Mucosa of gallbladder (tissue), 1 donor: ENCODE results near the gene EIF3B. TPM values are rescaled to one million over a fixed set of nuclear protein-coding genes. Genes with fewer than 3 reads are reported as not detected.
"Not testable (repeated sequence)": the region's sequence is repeated elsewhere in the genome, so short reads cannot be mapped to it uniquely, and the experiment has no call there.

Experiments used
- DNase-seq: peaks from one replicate; pipeline ENCODE4 v3.0.0-alpha.2; 2020; ENCODE audit warnings: low spot score
- total RNA-seq: library from RNA; stranded (reverse); gene quantifications from one replicate; pipeline ENCODE4 v1.2.1, GENCODE V29; 2021
- donor health status: DM: no; HTN: no; CAD: no.

Gene EIF3B
- total RNA-seq, 1 donor from 2014 or later = 94.7 TPM

- no peak for DNase-seq
Observed at GRCh38 chr7:2376351-2377154, 21.9 kb downstream of the EIF3B start.

DNA sequence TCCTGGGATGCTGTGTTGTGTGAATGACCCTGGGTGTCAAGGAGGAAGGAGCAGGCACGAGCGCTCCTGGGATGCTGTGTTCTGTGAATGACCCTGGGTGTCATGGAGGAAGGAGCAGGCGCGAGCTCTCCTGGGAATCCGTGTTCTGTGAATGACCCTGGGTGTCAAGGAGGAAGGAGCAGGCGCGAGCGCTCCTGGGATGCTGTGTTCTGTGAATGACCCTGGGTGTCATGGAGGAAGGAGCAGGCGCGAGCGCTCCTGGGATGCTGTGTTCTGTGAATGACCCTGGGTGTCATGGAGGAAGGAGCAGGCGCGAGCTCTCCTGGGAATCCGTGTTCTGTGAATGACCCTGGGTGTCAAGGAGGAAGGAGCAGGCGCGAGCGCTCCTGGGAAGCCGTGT is 22.9 kb downstream of the EIF3B start:
- not testable (repeated sequence) for DNase-seq

DNA sequence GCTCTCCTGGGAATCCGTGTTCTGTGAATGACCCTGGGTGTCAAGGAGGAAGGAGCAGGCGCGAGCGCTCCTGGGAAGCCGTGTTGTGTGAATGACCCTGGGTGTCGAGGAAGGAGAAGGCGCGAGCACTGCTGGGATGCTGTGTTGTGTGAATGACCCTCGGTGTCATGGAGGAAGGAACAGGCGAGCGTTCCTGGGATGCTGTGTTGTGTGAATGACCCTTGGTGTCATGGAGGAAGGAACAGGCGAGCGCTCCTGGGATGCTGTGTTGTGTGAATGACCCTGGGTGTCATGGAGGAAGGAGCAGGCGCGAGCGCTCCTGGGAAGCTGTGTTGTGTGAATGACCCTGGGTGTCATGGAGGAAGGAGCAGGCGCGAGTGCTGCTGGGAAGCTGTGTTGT is 23.5 kb downstream of the EIF3B start:
- not testable (repeated sequence) for DNase-seq

DNA sequence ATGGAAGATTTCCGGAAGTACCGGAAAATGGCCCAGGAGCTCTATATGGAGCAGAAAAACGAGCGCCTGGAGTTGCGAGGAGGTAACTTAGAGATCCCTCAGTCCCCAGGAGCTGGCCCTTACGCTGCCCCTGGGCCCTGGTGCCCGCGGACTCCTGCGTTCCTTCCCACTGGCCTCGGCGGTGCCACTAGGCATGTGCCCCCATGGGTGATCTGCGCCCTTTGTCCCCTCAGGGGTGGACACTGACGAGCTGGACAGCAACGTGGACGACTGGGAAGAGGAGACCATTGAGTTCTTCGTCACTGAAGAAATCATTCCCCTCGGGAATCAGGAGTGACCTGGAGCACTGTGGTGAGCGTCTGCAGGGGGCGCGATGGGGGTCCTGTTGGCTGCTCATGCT is 24.5 kb downstream of the EIF3B start:
- DNase-seq = no peak

DNA sequence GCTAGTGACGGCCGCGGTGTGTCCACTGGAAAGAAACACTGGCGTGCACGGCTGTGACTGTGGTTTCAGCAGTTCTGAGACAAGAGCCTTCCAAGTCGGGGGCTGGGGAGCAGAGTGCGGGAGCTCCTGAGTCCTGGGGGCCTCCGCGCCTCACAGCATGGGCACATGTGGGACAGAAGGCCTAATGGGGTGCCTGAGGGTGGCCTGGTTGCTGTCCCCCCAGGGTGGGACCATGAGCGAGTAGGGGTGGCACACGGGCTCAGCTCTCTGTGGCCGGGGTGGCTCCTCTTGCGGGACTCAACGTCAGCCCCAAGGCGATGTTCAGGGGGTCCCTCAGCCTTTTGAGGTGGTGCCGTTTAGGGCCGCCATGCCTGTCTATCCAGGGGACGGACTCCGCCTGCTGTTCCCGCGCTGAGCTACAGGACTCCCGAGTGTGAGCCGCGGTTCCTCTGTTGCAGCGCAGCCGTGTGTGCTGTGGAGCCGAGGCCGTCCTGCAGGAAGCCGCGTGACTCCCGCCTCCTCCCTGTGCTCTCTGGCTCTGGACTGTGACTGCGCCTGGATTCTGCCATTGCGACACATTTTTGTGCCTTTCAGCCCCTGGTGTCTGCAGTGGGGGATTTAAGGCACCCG is 25.3 kb downstream of the EIF3B start:
- DNase-seq = no peak

GRCh38 chr7:2380461-2380860 is 25.8 kb downstream of the EIF3B start:
- DNase-seq = no peak

GRCh38 chr7:2381227-2381626 is 26.6 kb downstream of the EIF3B start:
- DNase-seq = no peak

DNA sequence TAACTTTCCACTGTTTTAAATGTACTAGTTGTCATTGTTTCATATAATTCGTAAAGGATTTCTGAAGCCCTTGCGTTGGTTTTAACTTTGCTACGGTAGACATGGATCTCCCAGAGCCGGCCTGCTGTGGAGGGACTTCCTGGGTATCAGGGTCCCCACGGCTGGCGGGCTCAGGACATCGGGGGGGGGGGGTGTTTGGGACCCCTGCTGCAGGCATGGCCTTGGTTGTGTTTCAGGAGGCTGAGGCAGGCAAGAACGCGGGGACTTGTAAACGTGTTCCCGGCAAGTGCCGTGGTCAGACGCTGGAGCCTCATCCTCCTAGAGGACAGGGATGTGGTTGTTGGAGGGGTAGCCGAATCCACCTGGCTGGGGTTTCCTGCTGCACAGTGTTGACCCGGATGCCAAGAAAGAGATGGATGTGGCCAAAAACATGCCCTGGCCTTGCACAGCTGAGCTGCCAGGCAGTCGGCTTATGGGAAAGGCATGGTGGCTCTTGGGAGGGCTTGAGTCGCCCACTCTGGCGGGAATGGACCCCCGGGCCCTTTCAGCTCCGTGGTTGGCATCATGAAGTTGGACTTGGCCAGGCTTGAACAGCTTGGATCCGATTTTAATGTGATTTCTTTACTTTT is 27.4 kb downstream of the EIF3B start:
- DNase-seq = no peak

- no peak for DNase-seq
Observed at GRCh38 chr7:2383543-2384274, 29.1 kb downstream of the EIF3B start.

DNA sequence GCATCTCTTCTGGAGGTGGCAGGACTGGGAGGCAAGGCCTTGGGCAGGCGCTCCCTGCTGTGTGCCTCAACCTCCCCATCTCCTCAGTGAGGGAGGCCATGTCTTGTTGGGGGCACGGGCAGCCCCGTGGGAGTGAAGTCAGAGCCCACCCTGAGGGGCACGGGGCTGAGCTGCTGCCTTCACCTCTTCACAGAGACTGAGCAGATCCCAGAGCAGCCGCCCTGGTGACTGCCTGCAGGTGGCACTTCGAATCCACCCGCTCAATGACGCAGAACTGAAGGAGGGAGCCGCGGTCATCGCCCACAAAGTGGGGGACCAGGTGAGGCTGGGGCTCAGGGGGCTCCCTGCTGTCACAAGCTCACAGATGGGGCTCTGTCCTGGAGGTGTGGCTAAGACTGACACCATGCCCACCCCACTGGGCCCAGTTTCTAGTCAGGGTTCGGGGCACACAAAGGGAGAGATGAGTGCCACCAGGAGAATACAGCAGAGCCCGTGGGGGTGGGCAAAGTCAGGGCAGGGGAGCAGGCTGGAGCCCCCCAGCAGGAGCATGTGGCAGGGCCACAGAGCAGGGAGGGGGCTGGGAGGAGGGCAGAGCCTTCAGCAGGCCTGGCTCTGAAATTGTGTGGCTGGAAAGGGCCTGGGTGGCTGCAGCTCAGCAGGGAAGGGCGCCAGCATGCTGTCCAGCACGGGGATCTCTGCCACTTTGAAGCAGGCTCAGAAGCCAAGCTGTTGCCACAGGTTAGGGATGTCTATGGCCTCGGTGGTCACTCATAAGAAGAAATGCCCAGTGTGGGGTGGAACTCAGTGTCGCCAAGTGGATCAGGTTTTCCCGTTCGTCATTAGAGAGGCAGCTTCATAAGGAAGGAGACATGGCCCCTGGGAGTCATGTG is 30.0 kb downstream of the EIF3B start:
- DNase-seq = no peak

- DNase-seq = not testable (repeated sequence)
Observed at GRCh38 chr7:2386122-2386521, 31.5 kb downstream of the EIF3B start.

DNA sequence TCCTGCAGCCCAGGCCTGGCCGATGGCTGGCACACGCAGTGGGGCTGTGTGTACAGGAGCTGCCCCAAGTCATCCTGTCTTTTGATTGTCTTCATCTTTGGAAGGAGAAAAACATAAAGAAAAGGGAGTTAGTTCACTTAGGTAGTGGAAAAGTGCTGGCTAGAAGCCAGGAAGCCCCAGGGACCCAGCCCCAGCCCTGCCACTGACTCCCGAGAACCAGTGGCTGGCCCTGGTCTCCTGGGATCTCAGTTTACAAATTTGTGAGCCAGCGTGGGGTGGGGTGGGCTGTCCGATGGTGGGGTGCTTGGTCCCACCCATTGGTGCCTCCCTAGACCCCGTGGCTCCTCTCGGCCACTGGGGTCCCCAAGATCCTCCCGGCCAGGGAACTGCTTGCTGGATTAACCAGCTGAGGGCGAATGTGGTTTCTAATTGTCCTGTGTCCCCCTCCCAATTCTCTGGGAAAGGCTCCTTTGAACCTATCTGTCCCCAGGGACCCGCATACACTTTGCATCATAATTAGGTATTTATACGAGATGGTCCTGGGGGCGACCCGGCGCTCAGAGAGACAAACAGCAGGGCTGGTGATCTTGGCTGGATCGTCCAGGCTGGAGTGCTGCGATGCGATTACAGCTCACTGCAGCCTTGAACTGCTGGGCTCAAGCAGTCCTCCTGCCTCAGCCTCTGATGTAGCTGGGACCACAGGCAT is 32.5 kb downstream of the EIF3B start:
- no peak for DNase-seq

DNA sequence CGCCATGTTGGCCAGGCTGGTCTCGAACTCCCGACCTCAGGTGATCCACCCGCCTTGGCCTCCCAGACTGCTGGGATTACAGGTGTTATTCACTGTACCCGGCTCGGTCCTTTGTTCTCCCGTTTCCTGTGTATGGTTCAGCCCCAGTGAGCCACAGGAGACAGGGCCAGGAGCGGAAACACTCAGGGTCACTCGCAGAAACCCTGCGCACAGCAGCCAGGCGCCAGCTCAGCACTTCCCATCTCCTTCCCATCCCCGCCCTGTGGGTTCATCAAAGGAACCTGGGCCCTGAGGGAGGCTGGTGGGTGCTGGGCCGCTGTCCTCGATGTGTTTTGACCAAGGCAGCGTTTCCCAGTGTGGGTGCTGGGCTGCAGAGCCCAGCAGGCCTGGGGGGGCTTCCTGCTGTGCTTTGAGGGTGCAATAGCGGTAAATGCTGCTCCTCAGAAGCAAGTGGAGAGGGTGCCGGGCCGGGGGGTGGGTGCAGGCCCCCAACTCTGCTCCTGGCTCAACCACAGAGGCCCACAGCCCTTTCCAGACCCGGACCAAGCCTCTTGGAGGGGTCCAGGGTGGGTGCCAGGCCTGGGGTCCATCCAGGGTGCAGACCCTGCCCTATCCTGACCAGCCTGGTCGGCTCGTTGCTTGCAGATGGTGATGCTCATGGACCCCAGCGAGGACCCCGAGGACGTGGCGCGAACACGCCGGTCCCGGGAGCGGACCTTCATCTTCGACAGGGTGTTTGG is 33.4 kb downstream of the EIF3B start:
- no peak for DNase-seq

DNA sequence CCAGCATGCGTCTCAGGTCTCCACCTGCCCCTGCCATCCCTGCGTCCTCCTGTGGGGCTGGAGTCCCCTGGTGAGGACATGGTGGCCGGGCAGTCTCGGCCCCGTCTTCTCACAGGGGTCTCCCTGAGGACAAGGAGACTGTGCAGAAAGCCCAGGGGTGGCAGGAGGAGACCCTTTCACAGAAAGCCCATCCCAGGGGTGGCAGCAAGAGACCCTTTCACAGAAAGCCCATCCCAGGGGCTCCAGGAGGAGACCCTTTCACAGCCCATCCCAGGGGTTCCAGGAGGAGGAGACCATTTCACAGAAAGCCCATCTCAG is 34.0 kb downstream of the EIF3B start:
- no peak for DNase-seq

DNA sequence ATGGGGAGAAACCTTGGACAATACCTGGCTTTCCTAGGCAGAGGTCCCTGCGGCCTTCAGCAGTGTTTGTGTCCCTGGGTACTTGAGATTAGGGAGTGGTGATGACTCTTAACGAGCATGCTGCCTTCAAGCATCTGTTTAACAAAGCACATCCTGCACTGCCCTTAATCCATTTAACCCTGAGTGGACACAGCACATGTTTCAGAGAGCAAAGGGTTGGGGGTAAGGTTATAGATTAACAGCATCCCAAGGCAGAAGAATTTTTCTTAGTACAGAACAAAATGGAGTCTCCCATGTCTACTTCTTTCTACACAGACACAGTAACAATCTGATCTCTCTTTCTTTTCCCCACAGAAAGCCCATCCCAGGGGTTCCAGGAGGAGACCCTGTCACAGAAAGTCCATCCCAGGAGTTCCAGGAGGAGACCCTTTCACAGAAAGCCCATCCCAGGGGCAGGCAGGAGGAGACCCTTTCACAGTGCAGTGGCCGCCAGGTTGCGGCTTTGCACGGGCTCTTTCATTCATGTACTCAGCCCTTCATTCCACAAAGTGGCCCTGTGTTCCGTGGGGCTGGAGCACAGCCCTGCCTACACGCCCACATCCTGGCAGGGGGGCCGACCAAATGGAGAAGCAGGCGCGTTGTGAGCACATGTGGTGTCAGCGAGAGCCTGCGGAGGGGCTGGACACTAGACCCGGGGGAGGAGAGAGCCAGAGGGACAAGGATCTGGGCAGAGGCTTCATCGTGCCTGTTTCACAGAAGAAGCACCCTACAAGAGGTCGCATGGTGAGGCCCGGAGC is 35.6 kb downstream of the EIF3B start:
- not testable (repeated sequence) for DNase-seq

- no peak for DNase-seq
Observed at GRCh38 chr7:2393706-2394105, 39.1 kb downstream of the EIF3B start.

- DNase-seq = no peak
Observed at GRCh38 chr7:2394566-2395082, 40.0 kb downstream of the EIF3B start.

- DNase-seq = no peak
Observed at GRCh38 chr7:2398506-2398905, 43.9 kb downstream of the EIF3B start.
